GM12878 (cell line): ENCODE results near the gene KRT72. TPM values are rescaled to one million over a fixed set of nuclear protein-coding genes. Genes with fewer than 3 reads are reported as not detected.

Source experiments
- ATAC-seq: fragments of 200-7000 bp; cut with Tn5 transposase; 3 replicates; pipeline ENCODE4 v1.9.1; 2020; ENCODE audit warnings: mild to moderate bottlenecking, moderate library complexity
- BruUV-seq: library from RNA; stranded (reverse); fragments of 400-500 nt; replicated peaks from 2 replicates; lab custom pipeline; 2021; lab: Mats Ljungman, UMichigan
- CTCF ChIA-PET: fragments of 300-600 bp; sonication (Branson Sonifier 250); formaldehyde crosslinking; extraction: SDS; loops from one replicate; lab custom pipeline; 2021; ENCODE audit warnings: inconsistent platforms; lab: Yijun Ruan, JAX
- POLR2A ChIA-PET: fragments of 350-600 bp; formaldehyde crosslinking; extraction: SDS; loops from one replicate; lab custom pipeline; 2021; ENCODE audit warnings: inconsistent platforms; lab: Charles Lee
- RAD21 ChIA-PET: fragments of 300-600 bp; sonication (Branson Sonifier 250); formaldehyde crosslinking; loops from one replicate; lab custom pipeline; 2023; ENCODE audit warnings: antibody characterized with exemption; ENCODE audit not compliant: unreplicated experiment; lab: Charles Lee
- SMC1A ChIA-PET: fragments of 300-600 bp; sonication (Branson Sonifier 250); formaldehyde crosslinking; loops from one replicate; lab custom pipeline; 2023; ENCODE audit not compliant: unreplicated experiment, uncharacterized antibody; lab: Charles Lee
- DNase-seq: peaks from one replicate; pipeline ENCODE4 v3.0.0-alpha.2; 2011; ENCODE audit warnings: low read depth, low spot score
- FAIRE-seq: peaks from 3 replicates; lab custom pipeline; 2011; peaks lifted over from hg19 to GRCh38; lab: Jason Lieb, UNC
- H2AFZ ChIP-seq: 2 replicates; pipeline ENCODE4 v1.6.0; 2011; ENCODE audit warnings: low read depth, low read length, control low read depth; ENCODE audit not compliant: control insufficient read depth
- H3K27ac ChIP-seq: 2 replicates; pipeline ENCODE4 v1.5.1; 2011; ENCODE audit warnings: control low read depth; ENCODE audit not compliant: control insufficient read depth, insufficient read depth
- H3K27me3 ChIP-seq, 2 experiments: replicated peaks in 1 of 2; 2 replicates each; pipeline versions ENCODE4 v1.6.0 to v1.6.1; 2011; ENCODE audit warnings: low read length in 1 of 2; ENCODE audit not compliant: control insufficient read depth in 2 of 2, insufficient read depth in 2 of 2
- H3K36me3 ChIP-seq, 2 experiments: 2 replicates each; pipeline ENCODE4 v1.5.1; 2011; ENCODE audit warnings: low read length in 1 of 2; ENCODE audit not compliant: control insufficient read depth in 2 of 2, insufficient read depth in 2 of 2
- H3K4me1 ChIP-seq: 2 replicates; pipeline ENCODE4 v1.6.1; 2011; ENCODE audit warnings: mild to moderate bottlenecking, low read length, moderate library complexity, mixed read lengths; ENCODE audit not compliant: control insufficient read depth, insufficient read depth
- H3K4me2 ChIP-seq: 2 replicates; pipeline ENCODE4 v1.6.0; 2011; ENCODE audit warnings: control low read depth; ENCODE audit not compliant: control insufficient read depth, insufficient read depth
- H3K4me3 ChIP-seq: fragments of 200-600 bp; sonication (generic); 2 replicates; pipeline ENCODE4 v1.5.1; 2016
- H3K79me2 ChIP-seq: 2 replicates; pipeline ENCODE4 v1.6.0; 2011; ENCODE audit warnings: low read length; ENCODE audit not compliant: control insufficient read depth, insufficient read depth
- H3K9ac ChIP-seq: 2 replicates; pipeline ENCODE4 v1.8.0; 2011; ENCODE audit warnings: low read length, control low read depth, mixed read lengths; ENCODE audit not compliant: control insufficient read depth, insufficient read depth
- H3K9me3 ChIP-seq: replicated peaks from 3 replicates; pipeline ENCODE4 v1.5.1; 2011; ENCODE audit warnings: mild to moderate bottlenecking, low read length; ENCODE audit not compliant: control insufficient read depth, insufficient read depth
- H4K20me1 ChIP-seq: 2 replicates; pipeline ENCODE4 v1.6.0; 2011; ENCODE audit not compliant: control insufficient read depth, insufficient read depth
- CREM ChIP-seq: IDR thresholded peaks from 2 replicates; pipeline ENCODE4 v1.6.1; 2014; ENCODE audit warnings: antibody characterized with exemption, low read depth
- NR2C2 ChIP-seq: IDR thresholded peaks from 2 replicates; pipeline ENCODE4 v1.6.1; 2011; ENCODE audit warnings: borderline replicate concordance, low read depth; ENCODE audit not compliant: control insufficient read depth, insufficient read length
- PAX5 ChIP-seq: IDR thresholded peaks from 2 replicates; pipeline ENCODE4 v1.6.1; 2011; ENCODE audit warnings: low read depth, low read length, borderline replicate concordance
- SIX5 ChIP-seq: IDR thresholded peaks from 2 replicates; pipeline ENCODE4 v1.6.1; 2011; ENCODE audit warnings: mild to moderate bottlenecking, low read depth, low read length, moderate library complexity; ENCODE audit not compliant: severe bottlenecking
- SP1 ChIP-seq: IDR thresholded peaks from one replicate; pipeline ENCODE4 v1.6.1; 2011; ENCODE audit warnings: low read depth, low read length
- STAT1 ChIP-seq: fragments of 450-650 bp; conservative IDR thresholded peaks from 2 replicates; pipeline ENCODE4 v1.6.1; 2014; ENCODE audit warnings: antibody characterized with exemption, mild to moderate bottlenecking
- SUPT20H ChIP-seq: IDR thresholded peaks from 2 replicates; pipeline ENCODE4 v1.6.1; 2011; ENCODE audit warnings: low read depth, mild to moderate bottlenecking, low read length, moderate library complexity, borderline replicate concordance; ENCODE audit not compliant: control insufficient read depth
- TAF1 ChIP-seq: IDR thresholded peaks from 2 replicates; pipeline ENCODE4 v1.6.1; 2011; ENCODE audit warnings: mild to moderate bottlenecking, low read depth, low read length, borderline replicate concordance
- YY1 ChIP-seq: IDR thresholded peaks from 2 replicates; pipeline ENCODE4 v1.6.1; 2011; ENCODE audit warnings: low read depth, mild to moderate bottlenecking, low read length
- ZBED1 ChIP-seq: IDR thresholded peaks from 2 replicates; pipeline ENCODE4 v1.6.1; 2016; ENCODE audit warnings: borderline replicate concordance
- WGBS: methylation state at CpG from one replicate; pipeline ENCODE4 v1.1.6; 2016; ENCODE audit warnings: low lambda C conversion rate; ENCODE audit not compliant: insufficient replicate concordance, insufficient coverage; ENCODE audit errors: missing lambda C conversion rate; 5-methylcytosine and 5-hydroxymethylcytosine counted together
- in situ Hi-C: fragments of 300-500 bp; cut with MboI; formaldehyde crosslinking; loops from 9 replicates; pipeline ENCODE4 v1.14.3; 2018; ENCODE audit warnings: mixed read lengths
- intact Hi-C: fragments of 100-400 bp; cut with micrococcal nuclease; formaldehyde crosslinking; loops from one replicate; pipeline ENCODE4 v1.14.2; 2022; ENCODE audit not compliant: unreplicated experiment
- polyA plus RNA-seq, 11 experiments: library from polyadenylated mRNA; depleted of rRNA in 4 of 11; unstranded in 6 of 11; stranded (reverse) in 5 of 11; fragments of >200 nt; fragmentation: Nextera tagmentation in 4 of 11; fragmentation: Illumina TruSeq in 1 of 11; extraction: Ambion mirVana in 4 of 11; extraction: Trizol in 1 of 11; gene quantifications; 1 replicate in 1 of 11; 2 replicates in 10 of 11; pipeline versions ENCODE4 v1.2.1 to v1.2.3, GENCODE V29; 2011 to 2016; ENCODE audit warnings: inconsistent platforms in 2 of 11, missing spikeins in 2 of 11, low read depth in 1 of 11
- total RNA-seq, 4 experiments: library from RNA; depleted of rRNA in 3 of 4; stranded (reverse); fragments of >200 nt in 3 of 4; fragmentation: Illumina TruSeq in 1 of 4; extraction: Trizol in 1 of 4; gene quantifications; 2 replicates each; pipeline versions ENCODE4 v1.2.1 to v1.2.3, GENCODE V29; 2013 to 2021
- TF ChIP-seq, protein P1 (sequence below): fragments of 150-350 bp; IDR thresholded peaks from 2 replicates; pipeline ENCODE4 v1.6.1; 2014; ENCODE audit warnings: mild to moderate bottlenecking, low read depth, low read length
- TF ChIP-seq, protein P2 (sequence below): fragments of 450-650 bp; conservative IDR thresholded peaks from 2 replicates; pipeline ENCODE4 v1.6.1; 2017; ENCODE audit warnings: mild to moderate bottlenecking, moderate library complexity
- TF ChIP-seq, protein P3 (sequence below): fragments of 450-650 bp; IDR thresholded peaks from 2 replicates; pipeline ENCODE4 v1.6.1; 2017; ENCODE audit warnings: mild to moderate bottlenecking, moderate library complexity

The KRT72 gene
- total and polyA plus RNA-seq, 10 of the 15 experiments (the other 5 are each of a cell fraction or from before 2014, with no cell fraction given): not detected

- no peak overlapping the region for H3K4me2 ChIP-seq
- RAD21 ChIA-PET: no interaction called here
- WGBS: 16% methylated on average over 9 of the region's 10 CpGs
- peaks cover 4% of the 10 kb centered on the region; the same call in 1 of the 2 replicates for H4K20me1 ChIP-seq
- POLR2A ChIA-PET: interaction anchor here (0.6 kb wide), 2 partner anchors 402 to 569 kb away, joined by 3 to 5 read pairs; no protein-coding TSS in a partner anchor
- no peaks in the 10 kb centered on the region for H3K9me3 ChIP-seq
- no peaks in the 10 kb centered on the region for H3K4me1 ChIP-seq
- no peak overlapping the region for H2AFZ ChIP-seq
- no peaks in the 10 kb centered on the region for H3K36me3 ChIP-seq
- H3K27ac ChIP-seq: no peak overlapping the region
- H3K4me3 ChIP-seq: no peak overlapping the region
- ATAC-seq (no peak), DNase-seq (no peak), FAIRE-seq (no peak)
- H3K9ac ChIP-seq: no peak overlapping the region
- peaks cover 3 to 7% of the 10 kb centered on the region in 2 experiments; a peak in 3 of 4 replicates for H3K27me3 ChIP-seq
- no peaks in the 10 kb centered on the region for H3K79me2 ChIP-seq
- in situ Hi-C loops (loop anchor here (10.0 kb wide), 1 partner anchor 285 kb away; no protein-coding TSS in a partner anchor), intact Hi-C loops (no loop called here)
- TF ChIP-seq TAF1 (no peak), PAX5 (no peak), CREM (no peak), ZBED1 (no peak), STAT1 (no peak), SIX5 (no peak), SUPT20H (no peak), SP1 (no peak), YY1 (no peak), NR2C2 (no peak)
- TF ChIP-seq, protein P1, sequence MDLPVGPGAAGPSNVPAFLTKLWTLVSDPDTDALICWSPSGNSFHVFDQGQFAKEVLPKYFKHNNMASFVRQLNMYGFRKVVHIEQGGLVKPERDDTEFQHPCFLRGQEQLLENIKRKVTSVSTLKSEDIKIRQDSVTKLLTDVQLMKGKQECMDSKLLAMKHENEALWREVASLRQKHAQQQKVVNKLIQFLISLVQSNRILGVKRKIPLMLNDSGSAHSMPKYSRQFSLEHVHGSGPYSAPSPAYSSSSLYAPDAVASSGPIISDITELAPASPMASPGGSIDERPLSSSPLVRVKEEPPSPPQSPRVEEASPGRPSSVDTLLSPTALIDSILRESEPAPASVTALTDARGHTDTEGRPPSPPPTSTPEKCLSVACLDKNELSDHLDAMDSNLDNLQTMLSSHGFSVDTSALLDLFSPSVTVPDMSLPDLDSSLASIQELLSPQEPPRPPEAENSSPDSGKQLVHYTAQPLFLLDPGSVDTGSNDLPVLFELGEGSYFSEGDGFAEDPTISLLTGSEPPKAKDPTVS: no peak
- TF ChIP-seq, protein P2, sequence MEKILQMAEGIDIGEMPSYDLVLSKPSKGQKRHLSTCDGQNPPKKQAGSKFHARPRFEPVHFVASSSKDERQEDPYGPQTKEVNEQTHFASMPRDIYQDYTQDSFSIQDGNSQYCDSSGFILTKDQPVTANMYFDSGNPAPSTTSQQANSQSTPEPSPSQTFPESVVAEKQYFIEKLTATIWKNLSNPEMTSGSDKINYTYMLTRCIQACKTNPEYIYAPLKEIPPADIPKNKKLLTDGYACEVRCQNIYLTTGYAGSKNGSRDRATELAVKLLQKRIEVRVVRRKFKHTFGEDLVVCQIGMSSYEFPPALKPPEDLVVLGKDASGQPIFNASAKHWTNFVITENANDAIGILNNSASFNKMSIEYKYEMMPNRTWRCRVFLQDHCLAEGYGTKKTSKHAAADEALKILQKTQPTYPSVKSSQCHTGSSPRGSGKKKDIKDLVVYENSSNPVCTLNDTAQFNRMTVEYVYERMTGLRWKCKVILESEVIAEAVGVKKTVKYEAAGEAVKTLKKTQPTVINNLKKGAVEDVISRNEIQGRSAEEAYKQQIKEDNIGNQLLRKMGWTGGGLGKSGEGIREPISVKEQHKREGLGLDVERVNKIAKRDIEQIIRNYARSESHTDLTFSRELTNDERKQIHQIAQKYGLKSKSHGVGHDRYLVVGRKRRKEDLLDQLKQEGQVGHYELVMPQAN: no peak
- TF ChIP-seq, protein P3, sequence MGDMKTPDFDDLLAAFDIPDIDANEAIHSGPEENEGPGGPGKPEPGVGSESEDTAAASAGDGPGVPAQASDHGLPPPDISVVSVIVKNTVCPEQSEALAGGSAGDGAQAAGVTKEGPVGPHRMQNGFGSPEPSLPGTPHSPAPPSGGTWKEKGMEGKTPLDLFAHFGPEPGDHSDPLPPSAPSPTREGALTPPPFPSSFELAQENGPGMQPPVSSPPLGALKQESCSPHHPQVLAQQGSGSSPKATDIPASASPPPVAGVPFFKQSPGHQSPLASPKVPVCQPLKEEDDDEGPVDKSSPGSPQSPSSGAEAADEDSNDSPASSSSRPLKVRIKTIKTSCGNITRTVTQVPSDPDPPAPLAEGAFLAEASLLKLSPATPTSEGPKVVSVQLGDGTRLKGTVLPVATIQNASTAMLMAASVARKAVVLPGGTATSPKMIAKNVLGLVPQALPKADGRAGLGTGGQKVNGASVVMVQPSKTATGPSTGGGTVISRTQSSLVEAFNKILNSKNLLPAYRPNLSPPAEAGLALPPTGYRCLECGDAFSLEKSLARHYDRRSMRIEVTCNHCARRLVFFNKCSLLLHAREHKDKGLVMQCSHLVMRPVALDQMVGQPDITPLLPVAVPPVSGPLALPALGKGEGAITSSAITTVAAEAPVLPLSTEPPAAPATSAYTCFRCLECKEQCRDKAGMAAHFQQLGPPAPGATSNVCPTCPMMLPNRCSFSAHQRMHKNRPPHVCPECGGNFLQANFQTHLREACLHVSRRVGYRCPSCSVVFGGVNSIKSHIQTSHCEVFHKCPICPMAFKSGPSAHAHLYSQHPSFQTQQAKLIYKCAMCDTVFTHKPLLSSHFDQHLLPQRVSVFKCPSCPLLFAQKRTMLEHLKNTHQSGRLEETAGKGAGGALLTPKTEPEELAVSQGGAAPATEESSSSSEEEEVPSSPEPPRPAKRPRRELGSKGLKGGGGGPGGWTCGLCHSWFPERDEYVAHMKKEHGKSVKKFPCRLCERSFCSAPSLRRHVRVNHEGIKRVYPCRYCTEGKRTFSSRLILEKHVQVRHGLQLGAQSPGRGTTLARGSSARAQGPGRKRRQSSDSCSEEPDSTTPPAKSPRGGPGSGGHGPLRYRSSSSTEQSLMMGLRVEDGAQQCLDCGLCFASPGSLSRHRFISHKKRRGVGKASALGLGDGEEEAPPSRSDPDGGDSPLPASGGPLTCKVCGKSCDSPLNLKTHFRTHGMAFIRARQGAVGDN: no peak
- no TSS peak for BruUV-seq
- CTCF ChIA-PET: interaction anchor here (1.4 to 1.8 kb wide), 2 partner anchors 291 to 300 kb away, joined by 4 to 8 read pairs; no protein-coding TSS in a partner anchor
- SMC1A ChIA-PET: no interaction called here
Observed at GRCh38 chr12:52579468-52580465, 21.5 kb downstream of the KRT72 start.
